ENCODE results near the gene PGGHG.
A peak's percentile ranks its signal among the peaks of the same experiment; 100 is the strongest.

Gene PGGHG

GRCh38 chr11:269146-269890, 19.6 kb upstream of the PGGHG start:
- no peak for DNase-seq (ENCODE audit: low spot score)

- DNase-seq (ENCODE audit: low spot score), result no peak
Observed at GRCh38 chr11:270451-271318, 18.2 kb upstream of the PGGHG start.

GRCh38 chr11:271319-271715, 17.6 kb upstream of the PGGHG start:
- DNase-seq (ENCODE audit: low spot score), result no peak

- DNase-seq (ENCODE audit: low spot score), result no peak
Observed at GRCh38 chr11:272195-272930, 16.6 kb upstream of the PGGHG start.

GRCh38 chr11:272931-273198, 16.1 kb upstream of the PGGHG start:
- DNase-seq (ENCODE audit: low spot score), result no peak

GRCh38 chr11:276219-276618, 12.7 kb upstream of the PGGHG start:
- no peak for DNase-seq (ENCODE audit: low spot score)

GRCh38 chr11:278001-278951, 10.7 kb upstream of the PGGHG start, which contains the start of gene NLRP6:
NLRP6 (plus strand) TSS chr11:278407; CDS start chr11:278570, 163 bp downstream.
- no peak for DNase-seq (ENCODE audit: low spot score)

GRCh38 chr11:279040-279965, 9.6 kb upstream of the PGGHG start:
- DNase-seq (ENCODE audit: low spot score), result no peak

GRCh38 chr11:279966-280705, 8.8 kb upstream of the PGGHG start:
- DNase-seq (ENCODE audit: low spot score), result peak; percentile 68

- DNase-seq (ENCODE audit: low spot score), result no peak
Observed at GRCh38 chr11:280706-281485, 8.0 kb upstream of the PGGHG start.

GRCh38 chr11:281486-282161, 7.3 kb upstream of the PGGHG start:
- no peak for DNase-seq (ENCODE audit: low spot score)

- DNase-seq (ENCODE audit: low spot score), result no peak
Observed at GRCh38 chr11:282171-282570, 6.8 kb upstream of the PGGHG start.

GRCh38 chr11:282630-283360, 6.1 kb upstream of the PGGHG start:
- no peak for DNase-seq (ENCODE audit: low spot score)

- DNase-seq (ENCODE audit: low spot score), result no peak
Observed at GRCh38 chr11:283405-284104, 5.4 kb upstream of the PGGHG start.

GRCh38 chr11:284105-285020, 4.6 kb upstream of the PGGHG start:
- DNase-seq (ENCODE audit: low spot score), result no peak

All from GM03348 (cell line).